A673 (cell line): ENCODE results near the gene DLG5. TPM values are rescaled to one million over a fixed set of nuclear protein-coding genes. Genes with fewer than 3 reads are reported as not detected.
A peak's percentile ranks its signal among the peaks of the same experiment; 100 is the strongest.

Source experiments
- BruUV-seq: library from RNA; stranded (reverse); fragments of 400-500 nt; replicated peaks from 2 replicates; lab custom pipeline; 2021; lab: Mats Ljungman, UMichigan
- CTCF ChIA-PET: fragments of 300-600 bp; sonication (Branson Sonifier 250); formaldehyde crosslinking; loops from one replicate; lab custom pipeline; 2022; ENCODE audit warnings: antibody characterized with exemption; lab: Charles Lee
- POLR2A ChIA-PET: fragments of 300-600 bp; sonication (Branson Sonifier 250); formaldehyde crosslinking; loops from one replicate; lab custom pipeline; 2022; ENCODE audit warnings: antibody characterized with exemption; ENCODE audit not compliant: low non-redundant PET; lab: Charles Lee
- DNase-seq: peaks from one replicate; pipeline ENCODE4 v3.0.0-alpha.2; 2015; ENCODE audit warnings: low spot score
- H3K27ac ChIP-seq: fragments of 200-600 bp; sonication (generic); 2 replicates; pipeline ENCODE4 v1.5.1; 2016; ENCODE audit warnings: mixed run types, low read depth, mild to moderate bottlenecking, mixed read lengths, antibody characterized with exemption, low read length; ENCODE audit not compliant: poor library complexity, severe bottlenecking
- H3K27me3 ChIP-seq: fragments of 200-600 bp; sonication (generic); replicated peaks from 2 replicates; pipeline ENCODE4 v1.6.1; 2017; ENCODE audit warnings: mixed run types, low read depth, mild to moderate bottlenecking, mixed read lengths, antibody characterized with exemption, low read length; ENCODE audit not compliant: insufficient read depth, poor library complexity
- H3K36me3 ChIP-seq: fragments of 200-600 bp; sonication (generic); 2 replicates; pipeline ENCODE4 v1.6.1; 2016; ENCODE audit warnings: mixed run types, mild to moderate bottlenecking, mixed read lengths, antibody characterized with exemption, low read length; ENCODE audit not compliant: insufficient read depth, poor library complexity, severe bottlenecking
- H3K4me1 ChIP-seq: fragments of 200-600 bp; sonication (generic); 2 replicates; pipeline ENCODE4 v1.6.1; 2017; ENCODE audit warnings: mixed run types, mild to moderate bottlenecking, mixed read lengths, antibody characterized with exemption, low read length; ENCODE audit not compliant: insufficient read depth, poor library complexity, severe bottlenecking
- H3K4me3 ChIP-seq: fragments of 200-600 bp; sonication (generic); 2 replicates; pipeline ENCODE4 v1.5.1; 2016; ENCODE audit warnings: low read depth, mixed run types, mild to moderate bottlenecking, mixed read lengths, low read length; ENCODE audit not compliant: poor library complexity, severe bottlenecking
- H3K9me3 ChIP-seq: fragments of 200-600 bp; sonication (generic); 2 replicates; pipeline ENCODE4 v1.6.1; 2016; ENCODE audit warnings: mixed run types, low read depth, mild to moderate bottlenecking, mixed read lengths, antibody characterized with exemption, low read length; ENCODE audit not compliant: poor library complexity, severe bottlenecking
- CTCF ChIP-seq: fragments of 300-800, 200-600 bp; sonication (generic); conservative IDR thresholded peaks from 2 replicates; pipeline ENCODE4 v1.5.1; 2017; ENCODE audit warnings: low read depth, mild to moderate bottlenecking, antibody characterized with exemption, low read length, moderate library complexity, mixed read lengths
- EZH2 ChIP-seq: fragments of 200-600 bp; sonication (generic); IDR thresholded peaks from 2 replicates; pipeline ENCODE4 v1.6.1; 2017; ENCODE audit warnings: borderline replicate concordance, low read depth, mild to moderate bottlenecking, mixed read lengths, antibody characterized with exemption, low read length; ENCODE audit not compliant: poor library complexity, severe bottlenecking
- intact Hi-C: fragments of 100-400 bp; cut with micrococcal nuclease; formaldehyde crosslinking; loops from one replicate; pipeline ENCODE4 v1.10.0; 2022; ENCODE audit not compliant: unreplicated experiment
- total RNA-seq: library from RNA; stranded (reverse); gene quantifications from 2 replicates; pipeline ENCODE4 v1.2.3, GENCODE V29; 2021

Gene DLG5
- total RNA-seq, 1 experiment from 2014 or later: 44.0 TPM

GRCh38 chr10:77892761-77893160, 33.8 kb downstream of the DLG5 start:
- ChIA-PET CTCF (no interaction called here), POLR2A (no interaction called here)
- TF ChIP-seq CTCF: no peak
- TF ChIP-seq EZH2: no peak
- H3K9me3 ChIP-seq: no peaks in the 10 kb centered on the region
- no TSS peak for BruUV-seq
- no peak overlapping the region for H3K27ac ChIP-seq
- intact Hi-C loops: no loop called here
- no peak for DNase-seq
- no peak overlapping the region for H3K4me3 ChIP-seq
- peaks cover 21% of the 10 kb centered on the region for H3K4me1 ChIP-seq
- H3K27me3 ChIP-seq: no peaks in the 10 kb centered on the region
- no peaks in the 10 kb centered on the region for H3K36me3 ChIP-seq

- intact Hi-C loops: no loop called here
- no peak for DNase-seq
- no TSS peak for BruUV-seq
- TF ChIP-seq EZH2: no peak
- no peak for TF ChIP-seq CTCF
- CTCF ChIA-PET: no interaction called here
- Histone ChIP-seq H3K4me1 (peaks cover 27% of the 10 kb centered on the region), H3K4me3 (no peak overlapping the region), H3K9me3 (no peaks in the 10 kb centered on the region), H3K36me3 (no peaks in the 10 kb centered on the region), H3K27me3 (no peaks in the 10 kb centered on the region), H3K27ac (no peak overlapping the region)
- POLR2A ChIA-PET: no interaction called here
These were observed 34.4 kb downstream of the DLG5 start for GRCh38 chr10:77892021-77892739.

GRCh38 chr10:77890097-77890496, 36.5 kb downstream of the DLG5 start:
- Histone ChIP-seq H3K4me1 (peaks cover 29% of the 10 kb centered on the region), H3K27ac (no peak overlapping the region), H3K27me3 (no peaks in the 10 kb centered on the region), H3K4me3 (no peak overlapping the region), H3K36me3 (no peaks in the 10 kb centered on the region), H3K9me3 (no peaks in the 10 kb centered on the region)
- no peak for TF ChIP-seq EZH2
- TF ChIP-seq CTCF: peak; percentile 31; the same call in 1 of the 2 replicates
- no TSS peak for BruUV-seq
- CTCF ChIA-PET: interaction anchor here (0.6 kb wide), 1 partner anchor 44 kb away, joined by 3 read pairs; no protein-coding TSS in a partner anchor
- DNase-seq: no peak
- POLR2A ChIA-PET: no interaction called here
- intact Hi-C loops: no loop called here
